Activated CD4-positive, alpha-beta T cell treated with anti-CD3 and anti-CD28 coated beads for 36 hours (primary cell): Measurements from ENCODE around the gene NAB1. TPM values are rescaled to one million over a fixed set of nuclear protein-coding genes. Genes with fewer than 3 reads are reported as not detected.
A peak's percentile ranks its signal among the peaks of the same experiment; 100 is the strongest.

Experiments
- ATAC-seq: fragments of 200-7000 bp; cut with Tn5 transposase; one replicate; pipeline ENCODE4 v1.10.0; 2021; ENCODE audit warnings: mild to moderate bottlenecking, moderate library complexity
- CTCF ChIA-PET: fragments of 350-600 bp; sonication (Branson Sonifier 250); formaldehyde crosslinking; loops from one replicate; lab custom pipeline; 2021; ENCODE audit warnings: antibody characterized with exemption; lab: Charles Lee
- POLR2A ChIA-PET: fragments of 350-600 bp; sonication (Branson Sonifier 250); formaldehyde crosslinking; loops from one replicate; lab custom pipeline; 2021; ENCODE audit warnings: antibody characterized with exemption, inconsistent platforms; lab: Charles Lee
- DNase-seq: peaks from one replicate; pipeline ENCODE4 v3.0.0-alpha.2; 2020
- H3K27ac Mint-ChIP-seq: one replicate; pipeline ENCODE4 v1.8.0; 2021; ENCODE audit warnings: mixed read lengths
- H3K27me3 Mint-ChIP-seq: one replicate; pipeline ENCODE4 v1.8.0; 2021; ENCODE audit warnings: mixed read lengths
- H3K36me3 Mint-ChIP-seq: one replicate; pipeline ENCODE4 v1.8.0; 2021; ENCODE audit warnings: low read depth, mixed read lengths
- H3K4me1 Mint-ChIP-seq: one replicate; pipeline ENCODE4 v1.8.0; 2021; ENCODE audit warnings: mixed read lengths
- H3K4me3 Mint-ChIP-seq: one replicate; pipeline ENCODE4 v1.8.0; 2021; ENCODE audit warnings: mild to moderate bottlenecking, moderate library complexity, mixed read lengths
- H3K9me3 Mint-ChIP-seq: one replicate; pipeline ENCODE4 v1.8.0; 2021; ENCODE audit warnings: low read depth, mixed read lengths
- intact Hi-C, 2 experiments: fragments of 100-400 bp; cut with DNase I in 1 of 2; cut with micrococcal nuclease in 1 of 2; formaldehyde crosslinking; loops; one replicate each; pipeline versions ENCODE4 v1.14.2 to v1.15.1; 2022 to 2024; cut with DNase I, micrococcal nuclease
- total RNA-seq, 2 experiments: library from RNA; stranded (reverse); gene quantifications; one replicate each; pipeline ENCODE4 v1.2.3, GENCODE V29; 2021

NAB1 gene
- total RNA-seq, 2 experiments from 2014 or later: 41.4 to 43.6 TPM

- intact Hi-C loops: loop anchor here (1.0 to 5.0 kb wide), 19 partner anchors 22 to 954 kb away; partner anchors contain the start of genes MFSD6 (in 1 of the 2), NAB1 (in 1 of the 2), NABP1 (in 1 of the 2) and NEMP2 (in 1 of the 2)
- Mint-ChIP-seq H3K27ac (peak overlapping the region; percentile 97), H3K27me3 (no peaks in the 10 kb centered on the region), H3K9me3 (no peaks in the 10 kb centered on the region), H3K4me1 (peaks cover 74% of the 10 kb centered on the region), H3K36me3 (no peaks in the 10 kb centered on the region), H3K4me3 (peak overlapping the region; percentile 48)
- ChIA-PET POLR2A (interaction anchor here (0.7 to 5.8 kb wide), 8 partner anchors 29 to 160 kb away, joined by 3 to 65 read pairs (median 6); no protein-coding TSS in a partner anchor), CTCF (interaction anchor here (1.0 to 1.7 kb wide), 4 partner anchors 14 to 48 kb away, joined by 3 to 11 read pairs (median 4); no protein-coding TSS in a partner anchor)
- peak; percentile 37 for DNase-seq
- ATAC-seq: peak; percentile 30
Observed at GRCh38 chr2:190722835-190723234, 74.0 kb downstream of the NAB1 start.

- H3K36me3 Mint-ChIP-seq: no peaks in the 10 kb centered on the region
- ATAC-seq: no peak
- peaks cover 67% of the 10 kb centered on the region for H3K4me1 Mint-ChIP-seq
- H3K27ac Mint-ChIP-seq: peak overlapping the region; percentile 97
- DNase-seq: no peak
- POLR2A ChIA-PET: interaction anchor here (2.4 kb wide), 1 partner anchor 41 kb away, joined by 7 read pairs; no protein-coding TSS in a partner anchor
- intact Hi-C loops: loop anchor here (2.0 to 5.0 kb wide), 9 partner anchors 21 to 954 kb away; partner anchors contain the start of genes MFSD6 (in 1 of the 2), NABP1 (in 1 of the 2) and NEMP2 (in 1 of the 2)
- CTCF ChIA-PET: no interaction called here
- no peaks in the 10 kb centered on the region for H3K27me3 Mint-ChIP-seq
- H3K4me3 Mint-ChIP-seq: peak overlapping the region; percentile 48
- H3K9me3 Mint-ChIP-seq: peaks cover 1% of the 10 kb centered on the region
Observed at GRCh38 chr2:190723397-190724090, 74.7 kb downstream of the NAB1 start.

GRCh38 chr2:190726255-190726654 lies 77.4 kb downstream of the NAB1 start:
- intact Hi-C loops: no loop called here
- CTCF ChIA-PET: interaction anchor here (0.9 kb wide), 1 partner anchor 18 kb away, joined by 4 read pairs; no protein-coding TSS in a partner anchor
- Mint-ChIP-seq H3K4me3 (no peak overlapping the region), H3K27me3 (no peaks in the 10 kb centered on the region), H3K36me3 (no peaks in the 10 kb centered on the region), H3K9me3 (peaks cover 5% of the 10 kb centered on the region), H3K4me1 (peaks cover 41% of the 10 kb centered on the region), H3K27ac (no peak overlapping the region)
- POLR2A ChIA-PET: no interaction called here
- no peak for DNase-seq
- ATAC-seq: no peak

GRCh38 chr2:190736355-190736754 lies 87.5 kb downstream of the NAB1 start:
- H3K9me3 Mint-ChIP-seq: peaks cover under 1% of the 10 kb centered on the region
- POLR2A ChIA-PET: no interaction called here
- CTCF ChIA-PET: no interaction called here
- intact Hi-C loops: no loop called here
- DNase-seq: no peak
- H3K4me3 Mint-ChIP-seq: no peak overlapping the region
- H3K27me3 Mint-ChIP-seq: no peaks in the 10 kb centered on the region
- no peak for ATAC-seq
- no peaks in the 10 kb centered on the region for H3K36me3 Mint-ChIP-seq
- H3K4me1 Mint-ChIP-seq: no peaks in the 10 kb centered on the region
- no peak overlapping the region for H3K27ac Mint-ChIP-seq

- CTCF ChIA-PET: interaction anchor here (0.6 to 2.4 kb wide), 2 partner anchors 11 to 24 kb away, joined by 3 to 5 read pairs; no protein-coding TSS in a partner anchor
- POLR2A ChIA-PET: no interaction called here
- Mint-ChIP-seq H3K9me3 (peaks cover 3% of the 10 kb centered on the region), H3K36me3 (no peaks in the 10 kb centered on the region), H3K27ac (no peak overlapping the region), H3K4me1 (peaks cover 15% of the 10 kb centered on the region), H3K27me3 (no peaks in the 10 kb centered on the region), H3K4me3 (no peak overlapping the region)
- intact Hi-C loops: no loop called here
- DNase-seq: no peak
- no peak for ATAC-seq
Observed at GRCh38 chr2:190740449-190740848, 91.6 kb downstream of the NAB1 start.

Other genes with a start within 250 kb of the NAB1 start
- gene MFSD6, start 240.7 kb upstream of the NAB1 start, total RNA-seq: 10 to 100 TPM; 30.1 to 35.4 TPM
- gene NEMP2, start 114.4 kb upstream of the NAB1 start, total RNA-seq: 10 to 100 TPM; 24.6 to 25.1 TPM
- 100 to 1,000 TPM; 136 to 242 TPM for gene GLS, start 231.7 kb downstream of the NAB1 start, total RNA-seq